PC-9 (cell line): ENCODE data around the gene SLX4. TPM values are rescaled to one million over a fixed set of nuclear protein-coding genes. Genes with fewer than 3 reads are reported as not detected.

Experiments used
- BruUV-seq: library from RNA; stranded (reverse); fragments of 400-500 nt; replicated peaks from 2 replicates; lab custom pipeline; 2021; lab: Mats Ljungman, UMichigan
- CTCF ChIA-PET: fragments of 300-600 bp; sonication (Branson Sonifier 250); formaldehyde crosslinking; loops from one replicate; lab custom pipeline; 2022; ENCODE audit warnings: antibody characterized with exemption; lab: Charles Lee
- POLR2A ChIA-PET: fragments of 300-600 bp; sonication (Branson Sonifier 250); formaldehyde crosslinking; loops from one replicate; lab custom pipeline; 2022; ENCODE audit warnings: antibody characterized with exemption; ENCODE audit not compliant: unreplicated experiment; lab: Charles Lee
- DNase-seq, 2 experiments: peaks; one replicate each; pipeline versions ENCODE4 v3.0.0 to v3.0.0-alpha.2; 2015 to 2022; ENCODE audit warnings: mixed read lengths in 1 of 2
- H2AFZ ChIP-seq: fragments of 200-600 bp; sonication (generic); 2 replicates; pipeline ENCODE4 v1.8.1; 2017; ENCODE audit warnings: antibody characterized with exemption
- H3F3A ChIP-seq: fragments of 200-600 bp; sonication (generic); 2 replicates; pipeline ENCODE4 v1.8.1; 2017; ENCODE audit warnings: antibody characterized with exemption, mild to moderate bottlenecking, low read depth; ENCODE audit not compliant: insufficient read depth
- H3K27ac ChIP-seq: fragments of 200-600 bp; sonication (generic); 2 replicates; pipeline ENCODE4 v1.6.1; 2016; ENCODE audit warnings: mixed run types
- H3K27me3 ChIP-seq: fragments of 200-600 bp; sonication (generic); 2 replicates; pipeline ENCODE4 v1.6.1; 2016; ENCODE audit warnings: low read depth, mixed run types; ENCODE audit not compliant: insufficient read depth
- H3K36me3 ChIP-seq: fragments of 200-600 bp; sonication (generic); 2 replicates; pipeline ENCODE4 v1.6.1; 2016; ENCODE audit warnings: low read depth, mixed run types
- H3K4me1 ChIP-seq: fragments of 200-600 bp; sonication (generic); replicated peaks from 2 replicates; pipeline ENCODE4 v1.6.1; 2016; ENCODE audit warnings: mixed run types; ENCODE audit not compliant: insufficient read depth
- H3K4me2 ChIP-seq: fragments of 200-600 bp; sonication (generic); 2 replicates; pipeline ENCODE4 v1.6.1; 2017; ENCODE audit warnings: mixed run types
- H3K4me3 ChIP-seq: fragments of 200-600 bp; sonication (generic); 2 replicates; pipeline ENCODE4 v1.6.1; 2016; ENCODE audit warnings: mixed run types
- H3K79me2 ChIP-seq: fragments of 200-600 bp; sonication (generic); 2 replicates; pipeline ENCODE4 v1.6.1; 2017; ENCODE audit warnings: low read depth, mixed run types
- H3K9me2 ChIP-seq: fragments of 200-600 bp; sonication (generic); 2 replicates; pipeline ENCODE4 v1.8.1; 2017; ENCODE audit warnings: mild to moderate bottlenecking; ENCODE audit not compliant: insufficient read depth
- H3K9me3 ChIP-seq: fragments of 200-600 bp; sonication (generic); 2 replicates; pipeline ENCODE4 v1.8.1; 2016; ENCODE audit warnings: low read depth; ENCODE audit not compliant: insufficient read depth
- H4K20me1 ChIP-seq: fragments of 200-600 bp; sonication (generic); 2 replicates; pipeline ENCODE4 v1.8.1; 2017; ENCODE audit not compliant: insufficient read depth
- CTCF ChIP-seq: fragments of 200-600 bp; sonication (generic); conservative IDR thresholded peaks from 2 replicates; pipeline ENCODE4 v1.6.1; 2017; ENCODE audit warnings: mixed run types, antibody characterized with exemption, mild to moderate bottlenecking, moderate library complexity
- EZH2 ChIP-seq: fragments of 200-600 bp; sonication (generic); IDR thresholded peaks from 2 replicates; pipeline ENCODE4 v1.8.0; 2017; ENCODE audit warnings: antibody characterized with exemption, low read depth
- intact Hi-C: fragments of 100-400 bp; cut with micrococcal nuclease; formaldehyde crosslinking; loops from one replicate; pipeline ENCODE4 v1.10.0; 2022; ENCODE audit not compliant: unreplicated experiment
- total RNA-seq: library from RNA; stranded (reverse); gene quantifications from 2 replicates; pipeline ENCODE4 v1.2.3, GENCODE V29; 2021

The SLX4 gene
- total RNA-seq, 1 experiment from 2014 or later, result 13.8 TPM

- H3K4me1 ChIP-seq, result peaks cover 8% of the 10 kb centered on the region; the same call in 1 of the 2 replicates
- no peak overlapping the region for H3K4me2 ChIP-seq
- no peak overlapping the region for H3K27ac ChIP-seq
- no peak overlapping the region for H3K4me3 ChIP-seq
- H3K79me2 ChIP-seq, result peaks cover 17% of the 10 kb centered on the region
- no peak overlapping the region for H2AFZ ChIP-seq
- CTCF ChIA-PET, result no interaction called here
- no peaks in the 10 kb centered on the region for H4K20me1 ChIP-seq
- intact Hi-C loops, result no loop called here
- no peaks in the 10 kb centered on the region for H3K27me3 ChIP-seq
- H3K9me2 ChIP-seq, result no peaks in the 10 kb centered on the region
- no peak for TF ChIP-seq EZH2
- TF ChIP-seq CTCF, result no peak
- H3K36me3 ChIP-seq, result no peaks in the 10 kb centered on the region
- no peaks in the 10 kb centered on the region for H3K9me3 ChIP-seq
- no TSS peak for BruUV-seq
- POLR2A ChIA-PET, result no interaction called here
- peaks cover 2% of the 10 kb centered on the region; the same call in 1 of the 2 replicates for H3F3A ChIP-seq
- DNase-seq, result no peak
These were observed 12.2 kb upstream of the SLX4 start for GRCh38 chr16:3623642-3624041.

GRCh38 chr16:3618769-3619141 lies 7.3 kb upstream of the SLX4 start:
- Histone ChIP-seq H3F3A (peaks cover 15% of the 10 kb centered on the region), H2AFZ (no peak overlapping the region), H3K79me2 (peaks cover 46% of the 10 kb centered on the region), H3K4me2 (peak overlapping the region; percentile 15), H3K36me3 (0 out of 2 replicates have a peak, but pooled peaks cover 3% of the 10 kb centered on the region), H3K4me1 (peaks cover 13% of the 10 kb centered on the region; the same call in 1 of the 2 replicates), H3K9me3 (0 out of 2 replicates have a peak, but pooled peaks cover 5% of the 10 kb centered on the region), H3K4me3 (no peak overlapping the region), H3K9me2 (no peaks in the 10 kb centered on the region), H3K27me3 (no peaks in the 10 kb centered on the region), H3K27ac (peak overlapping the region; percentile 61), H4K20me1 (no peaks in the 10 kb centered on the region)
- ChIA-PET POLR2A (interaction anchor here (0.5 to 0.7 kb wide), 3 partner anchors 22 to 513 kb away, joined by 4 to 14 read pairs (median 6); no protein-coding TSS in a partner anchor), CTCF (no interaction called here)
- TF ChIP-seq EZH2, result no peak
- no peak for TF ChIP-seq CTCF
- BruUV-seq, result no TSS peak
- DNase-seq, result peak; percentile 59 to 79
- intact Hi-C loops, result loop anchor here (2.0 kb wide), 1 partner anchor 24 kb away; no protein-coding TSS in a partner anchor

GRCh38 chr16:3612510-3613466 lies 1.4 kb upstream of the SLX4 start:
- Histone ChIP-seq H3K9me3 (0 out of 2 replicates have a peak, but pooled peaks cover 2% of the 10 kb centered on the region), H3K36me3 (0 out of 2 replicates have a peak, but pooled peaks cover 3% of the 10 kb centered on the region), H3K79me2 (peaks cover 56% of the 10 kb centered on the region), H4K20me1 (no peaks in the 10 kb centered on the region), H2AFZ (peak overlapping the region; percentile 99), H3K4me3 (peak overlapping the region; percentile 95), H3K27me3 (no peaks in the 10 kb centered on the region), H3F3A (peaks cover 4% of the 10 kb centered on the region), H3K4me2 (peak overlapping the region; percentile 80), H3K27ac (no peak overlapping the region), H3K4me1 (peaks cover 13% of the 10 kb centered on the region), H3K9me2 (no peaks in the 10 kb centered on the region)
- no TSS peak for BruUV-seq
- POLR2A ChIA-PET, result interaction anchor here (0.6 kb wide), 1 partner anchor 144 kb away, joined by 3 read pairs; no protein-coding TSS in a partner anchor
- intact Hi-C loops, result no loop called here
- TF ChIP-seq CTCF (no peak), EZH2 (no peak)
- CTCF ChIA-PET, result interaction anchor here (0.8 to 1.2 kb wide), 2 partner anchors 29 to 564 kb away, joined by 3 to 4 read pairs; no protein-coding TSS in a partner anchor
- no peak for DNase-seq
